Ramos (cell line): Measurements from ENCODE around the gene CAPN13.

Experiments
- in situ Hi-C: fragments of 300-500 bp; cut with MboI; formaldehyde crosslinking; loops from one replicate; pipeline ENCODE4 v1.14.3; 2022; ENCODE audit warnings: low sequenced_read_pairs; ENCODE audit not compliant: unreplicated experiment

The CAPN13 gene

DNA sequence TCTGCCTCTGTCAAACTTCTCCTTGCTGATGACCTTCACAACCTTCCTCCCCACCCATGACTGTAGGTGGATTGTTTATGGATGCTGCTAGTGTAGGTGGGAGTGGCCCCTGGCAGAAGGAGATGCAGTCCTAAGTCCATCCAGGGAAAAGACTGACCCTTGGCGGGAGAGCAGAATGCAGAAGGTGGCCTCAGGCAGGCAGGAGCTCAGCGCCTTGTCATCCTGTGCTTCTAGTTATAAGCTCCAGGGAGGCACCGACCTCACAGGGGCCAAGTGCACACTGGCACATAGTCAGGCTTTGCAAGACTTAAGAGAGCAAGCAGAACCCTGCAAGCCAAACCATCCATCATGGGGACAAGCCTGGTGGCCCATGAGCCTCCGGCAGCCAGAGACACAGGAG lies 74.4 kb downstream of the CAPN13 start:
- in situ Hi-C loops, result no loop called here

GRCh38 chr2:30732376-30732775 lies 74.9 kb downstream of the CAPN13 start:
- in situ Hi-C loops, result no loop called here

DNA sequence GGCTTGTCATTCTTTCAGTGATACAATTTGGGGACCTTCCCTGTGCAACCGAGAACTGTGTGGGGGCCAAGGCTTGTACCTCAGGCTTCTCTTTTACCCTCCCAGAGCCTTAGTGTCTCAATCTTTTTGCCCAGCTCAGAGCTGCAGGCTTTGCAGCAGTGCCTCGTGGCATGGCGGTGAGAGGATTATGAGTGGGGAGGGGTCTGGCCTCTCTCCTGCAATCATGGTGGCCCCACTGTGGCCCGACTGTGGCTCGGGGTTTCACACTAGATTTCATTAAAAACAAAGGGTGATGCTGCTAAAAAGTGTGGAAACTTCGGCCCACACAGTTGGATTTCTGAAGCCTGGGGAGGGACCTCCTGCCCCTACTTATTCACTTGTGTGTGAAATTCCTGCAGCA lies 75.5 kb downstream of the CAPN13 start:
- in situ Hi-C loops, result no loop called here

GRCh38 chr2:30730736-30731647 lies 76.3 kb downstream of the CAPN13 start:
- in situ Hi-C loops, result no loop called here

- in situ Hi-C loops, result no loop called here
Observed at GRCh38 chr2:30729031-30729430, 78.2 kb downstream of the CAPN13 start.

GRCh38 chr2:30722936-30723725 lies 84.1 kb downstream of the CAPN13 start:
- in situ Hi-C loops, result no loop called here

- in situ Hi-C loops, result no loop called here
Observed at GRCh38 chr2:30721668-30722647, 85.3 kb downstream of the CAPN13 start.

GRCh38 chr2:30721241-30721640 lies 86.0 kb downstream of the CAPN13 start:
- in situ Hi-C loops, result no loop called here

- in situ Hi-C loops, result loop anchor here (5.0 kb wide), 1 partner anchor 620 kb away; no protein-coding TSS in a partner anchor
Observed at GRCh38 chr2:30717081-30717650, 90.1 kb downstream of the CAPN13 start.

DNA sequence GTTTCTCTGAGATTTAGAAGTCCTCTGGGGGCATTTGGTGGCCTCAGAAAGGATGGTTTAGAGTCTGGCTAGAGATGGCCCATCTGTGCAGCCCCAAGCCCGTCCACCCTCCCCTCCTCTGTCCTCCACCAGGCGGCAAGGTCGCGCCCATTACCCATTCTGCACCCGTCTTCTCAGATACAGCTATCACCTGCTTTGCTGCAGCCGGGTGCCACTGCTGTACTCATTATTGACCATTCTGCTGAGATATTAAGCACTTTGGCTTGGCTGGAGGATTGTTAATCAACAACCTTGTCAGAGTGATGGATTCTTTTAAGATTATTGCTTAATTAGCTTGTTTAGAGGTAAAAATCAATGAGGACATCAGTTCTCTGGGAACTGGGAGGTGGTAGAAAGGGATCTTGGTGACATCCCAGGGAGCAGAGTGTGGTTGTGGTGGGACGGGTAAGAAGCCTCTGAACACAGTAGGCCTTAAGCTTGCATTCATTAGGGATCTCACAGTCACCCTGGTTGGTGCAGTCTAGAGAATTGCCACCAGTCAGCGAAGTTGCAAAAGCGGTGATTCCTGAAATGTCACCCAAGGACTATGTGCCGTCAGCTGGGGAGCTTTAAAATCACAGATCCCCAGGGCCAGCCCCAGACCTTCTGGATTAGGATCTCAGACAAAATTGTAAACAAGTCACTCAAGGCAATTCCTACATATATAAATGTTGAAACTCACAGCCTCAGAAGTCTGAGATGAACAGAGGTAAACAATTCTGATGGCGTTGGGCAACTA lies 90.9 kb downstream of the CAPN13 start:
- in situ Hi-C loops, result loop anchor here (5.0 kb wide), 1 partner anchor 621 kb away; no protein-coding TSS in a partner anchor

DNA sequence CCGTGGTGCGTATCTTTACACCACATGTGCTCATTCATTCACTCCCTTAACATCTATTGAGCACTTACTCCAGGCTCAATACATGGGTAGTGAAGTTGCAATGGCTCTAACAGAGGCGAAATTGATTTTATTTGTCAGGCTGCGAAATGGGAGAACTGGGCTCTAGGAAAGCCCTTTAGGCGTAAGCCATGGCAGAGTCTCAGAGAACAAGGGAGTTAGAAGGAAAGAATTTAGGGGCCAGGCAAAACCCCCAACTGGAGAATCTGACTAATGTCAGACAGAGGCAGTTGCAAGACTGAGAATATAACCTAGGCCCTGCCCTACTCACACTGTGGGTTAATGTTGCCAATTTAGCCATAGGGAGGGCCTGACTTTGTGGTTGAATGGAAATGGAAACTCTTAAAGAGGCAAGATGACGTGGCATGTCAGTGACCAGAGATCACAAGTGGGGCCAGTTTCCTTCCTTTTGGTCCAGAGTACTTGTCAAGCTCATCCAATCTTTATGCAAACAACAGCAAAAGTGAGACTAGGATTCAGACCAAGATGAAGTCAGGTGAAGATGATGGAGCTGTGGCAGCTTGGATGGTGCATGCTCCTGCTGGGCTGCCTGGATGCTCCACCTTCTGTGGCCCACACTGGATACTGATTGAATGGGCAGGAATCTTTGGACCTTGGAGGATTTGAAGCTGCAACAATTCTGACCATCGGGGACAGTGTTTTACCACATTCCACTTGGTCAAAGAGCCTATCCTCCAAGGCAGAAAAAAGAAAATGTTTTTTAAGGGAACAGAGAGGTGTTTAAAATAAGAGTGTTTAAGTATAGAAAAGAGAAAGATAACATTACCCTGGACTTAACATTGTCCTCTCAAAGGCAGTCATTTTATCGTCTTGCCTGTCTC lies 92.2 kb downstream of the CAPN13 start:
- in situ Hi-C loops, result loop anchor here (5.0 kb wide), 1 partner anchor 622 kb away; no protein-coding TSS in a partner anchor

DNA sequence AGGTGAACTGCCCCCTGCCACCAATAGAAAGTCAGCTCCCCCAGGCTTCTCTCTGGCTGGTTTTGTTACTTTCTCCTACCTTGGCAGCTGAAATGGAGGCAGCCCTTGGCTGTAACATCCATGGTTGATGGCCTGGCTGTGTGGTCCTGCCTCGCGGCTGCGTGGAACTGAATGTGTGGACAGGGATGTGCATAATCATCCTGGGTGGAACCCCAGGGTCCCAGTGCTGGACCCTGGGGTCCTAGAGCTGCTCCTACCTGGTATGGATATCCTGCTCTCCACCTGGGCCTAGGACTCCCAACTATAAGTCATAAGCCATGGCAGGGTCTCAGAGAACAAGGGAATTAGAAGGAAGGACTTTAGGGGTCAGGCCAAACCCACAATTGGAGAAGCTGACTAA lies 93.5 kb downstream of the CAPN13 start:
- in situ Hi-C loops, result no loop called here

DNA sequence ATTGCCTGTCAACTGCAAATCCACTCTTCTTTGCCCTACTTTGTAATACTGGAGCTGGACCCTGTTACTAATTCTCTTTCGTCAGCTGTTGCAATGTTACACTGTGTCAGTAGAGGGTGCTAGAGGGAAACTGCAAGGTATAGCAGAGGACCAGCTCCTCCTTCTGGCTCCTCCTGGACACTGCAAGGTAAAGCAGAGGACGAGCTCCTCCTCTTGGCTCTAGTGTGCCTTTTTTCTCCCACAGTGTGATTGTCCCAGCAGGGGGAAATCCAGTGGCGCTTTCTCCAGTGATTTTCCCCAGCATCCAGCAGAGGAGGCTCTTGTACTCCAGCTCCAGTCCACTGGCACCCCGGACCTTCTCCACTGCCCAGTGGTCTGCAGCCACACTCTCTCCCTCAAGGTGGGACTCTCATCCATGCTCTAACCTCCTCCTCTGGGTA lies 95.6 kb downstream of the CAPN13 start:
- in situ Hi-C loops, result no loop called here

DNA sequence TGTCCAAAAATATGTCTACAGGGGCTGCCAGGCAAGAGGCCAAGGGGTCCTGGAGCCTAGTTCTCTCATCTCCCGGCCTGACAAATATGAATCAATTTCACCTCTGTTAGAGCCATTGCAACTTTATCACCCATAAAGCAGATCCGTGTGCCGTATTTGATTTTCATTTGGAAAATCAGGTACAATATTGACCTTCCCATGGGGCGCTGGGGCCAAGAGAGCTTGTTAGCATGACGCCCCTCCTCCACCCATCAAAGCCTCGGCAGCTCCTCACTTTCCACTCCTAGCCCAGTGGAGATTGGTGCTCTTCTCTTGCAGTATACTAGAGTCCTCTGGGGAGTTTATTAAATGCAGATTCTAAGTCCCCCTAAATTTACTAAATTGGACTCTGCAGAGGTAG lies 96.8 kb downstream of the CAPN13 start:
- in situ Hi-C loops, result no loop called here

- in situ Hi-C loops, result no loop called here
Observed at GRCh38 chr2:30710016-30710415, 97.2 kb downstream of the CAPN13 start.

- in situ Hi-C loops, result loop anchor here (5.0 kb wide), 3 partner anchors 502 to 617 kb away; no protein-coding TSS in a partner anchor
Observed at GRCh38 chr2:30709516-30709915, 97.7 kb downstream of the CAPN13 start.

DNA sequence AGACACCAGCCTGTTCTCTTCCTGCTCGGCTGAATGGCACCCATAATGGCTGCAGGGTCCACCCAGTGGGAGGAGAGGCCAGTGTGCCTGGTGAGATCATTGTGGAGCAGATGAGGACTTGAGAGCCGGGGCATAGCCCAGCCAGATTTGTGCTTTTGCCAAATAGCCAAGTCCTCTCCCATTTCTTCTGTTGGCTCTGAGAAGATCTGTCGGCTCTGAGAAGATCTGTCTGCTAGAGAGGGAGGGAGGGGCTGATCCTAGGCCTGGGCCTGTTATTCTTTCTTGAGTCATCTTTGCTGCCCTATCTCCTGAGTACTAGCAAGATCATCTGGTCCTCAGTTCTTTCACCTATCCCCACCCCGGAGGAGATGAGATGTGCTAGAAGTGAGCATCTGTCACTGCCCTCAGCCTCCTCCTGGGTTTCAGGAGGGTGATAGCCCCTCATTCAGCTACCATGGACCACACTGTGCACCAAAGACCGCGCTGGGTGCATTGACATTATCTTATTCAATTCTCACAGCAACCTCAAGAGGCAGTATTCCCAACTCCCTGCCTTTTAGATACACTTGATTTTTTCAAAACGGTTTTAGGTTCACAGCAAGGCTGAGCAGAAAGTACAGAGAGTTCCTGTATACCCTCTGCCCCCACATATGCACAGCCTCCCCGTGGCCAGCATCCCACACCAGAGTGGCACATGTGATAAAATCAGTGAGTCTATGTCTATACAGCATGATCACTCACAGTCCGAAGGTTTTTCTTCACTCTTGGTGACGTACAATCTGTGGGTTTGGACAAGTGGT lies 98.6 kb downstream of the CAPN13 start:
- in situ Hi-C loops, result loop anchor here (5.0 kb wide), 3 partner anchors 501 to 616 kb away; no protein-coding TSS in a partner anchor
